A549 treated with Mapracorat at 1 μM for 4 hours (cell line): Measurements from ENCODE around the gene NAA40. TPM values are rescaled to one million over a fixed set of nuclear protein-coding genes. Genes with fewer than 3 reads are reported as not detected.

Experiments used
- total RNA-seq: library from RNA; stranded (reverse); fragments of 200-300 nt; extraction: Qiagen RNA extraction; gene quantifications from 5 replicates; pipeline ENCODE4 v1.2.3, GENCODE V29; 2022

Gene NAA40
- 12.8 to 19.1 TPM (median 16.3 TPM) in 5 replicates for total RNA-seq

DNA sequence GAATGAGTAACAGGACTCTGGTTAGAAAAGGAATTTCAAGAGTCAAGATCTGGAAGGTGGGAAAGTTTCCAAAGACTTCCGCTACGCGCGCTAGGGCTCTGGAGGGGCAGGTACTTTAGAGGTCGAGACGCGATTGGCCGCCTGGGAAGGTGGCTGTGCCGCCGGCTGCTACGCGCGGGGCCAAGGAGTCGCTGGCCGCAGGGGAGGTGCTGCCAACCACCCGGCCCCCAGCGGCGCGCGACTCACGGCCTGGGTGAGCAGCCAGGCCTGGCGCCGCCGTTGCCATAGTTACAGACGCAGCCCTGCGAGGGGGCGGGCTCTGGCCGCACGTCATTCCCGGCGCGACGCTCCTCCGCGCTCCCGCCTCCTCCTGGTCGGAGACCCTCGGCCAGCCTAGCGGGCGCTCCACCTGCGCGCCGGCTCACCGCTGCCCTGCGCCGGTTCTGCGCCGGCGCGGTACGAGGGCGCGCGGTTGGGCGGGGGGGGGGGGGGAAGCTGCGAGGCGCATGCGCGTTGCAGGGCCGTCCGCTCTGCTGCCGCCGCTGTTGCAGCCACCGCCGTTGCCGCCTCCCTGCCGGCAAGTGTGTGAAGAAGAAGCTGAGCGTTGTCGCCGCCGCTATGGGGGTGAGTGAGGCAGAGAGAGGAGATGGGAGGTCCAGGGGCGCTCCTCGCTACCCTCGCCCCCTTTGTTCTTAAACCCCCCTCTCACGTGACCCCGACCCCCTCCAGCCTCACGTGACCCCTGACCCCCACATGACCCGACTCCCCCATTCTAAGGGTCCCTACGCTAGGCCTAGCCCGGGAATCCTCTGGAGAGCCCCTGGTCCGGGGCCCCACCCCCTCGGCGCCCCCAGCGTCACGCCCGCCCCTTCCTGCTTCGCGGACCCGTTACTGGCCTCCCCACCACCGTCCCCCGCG, at the start of gene NAA40:
Gene NAA40, plus strand, starts transcription at position 524 of the 918 bp plus-strand sequence. Its CDS starts 95 bp downstream, at position 619.

DNA sequence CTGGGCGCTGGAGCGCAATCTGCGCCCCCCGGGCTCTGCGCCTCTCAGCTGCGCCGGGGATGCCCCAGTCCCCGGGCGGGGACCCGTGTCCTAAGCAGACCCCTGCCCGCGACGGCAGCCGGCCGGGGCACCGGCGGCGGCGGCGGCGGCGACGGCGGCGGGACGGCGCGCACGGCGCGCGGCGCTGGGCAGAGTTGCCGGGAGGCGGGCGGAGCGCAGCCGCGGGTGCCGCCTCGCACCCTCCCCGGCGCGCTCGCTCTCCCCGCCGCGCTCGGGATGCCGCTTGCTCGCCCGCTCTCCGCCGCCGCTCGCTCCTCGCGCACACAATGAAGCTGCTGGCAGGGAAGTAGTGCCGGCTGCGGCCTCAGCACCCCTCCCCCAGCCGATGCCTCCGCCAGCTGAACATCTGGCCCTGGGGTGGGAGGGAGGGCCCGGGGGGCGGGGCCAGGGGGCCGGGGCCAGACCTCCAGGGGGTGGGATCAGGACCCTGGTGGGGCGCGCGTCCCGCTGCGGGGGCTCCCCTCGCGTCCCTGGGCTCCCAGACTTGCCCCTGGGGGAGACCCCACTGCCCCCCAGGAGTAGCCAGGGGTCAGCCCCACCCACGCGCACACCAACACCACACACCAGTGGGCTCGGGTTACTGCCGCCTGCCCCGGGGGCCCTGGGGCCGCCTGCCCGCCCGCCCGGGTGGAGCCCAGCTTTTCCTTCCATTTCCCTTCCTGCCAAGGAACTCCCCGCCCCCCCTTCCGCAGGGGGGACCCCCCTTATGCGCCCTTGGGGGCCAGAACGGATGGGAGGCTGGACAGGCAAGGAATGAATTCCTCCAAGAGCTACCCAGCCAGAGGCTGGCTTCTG, 21.7 kb upstream of the NAA40 start, which contains the start of gene RCOR2:
Gene RCOR2, minus strand, starts transcription at position 328 of the 855 bp plus-strand sequence. CDS start 708 bp downstream, outside the sequence.

GRCh38 chr11:63974259-63975143, 35.7 kb downstream of the NAA40 start, which contains the start of gene COX8A:
Gene COX8A (plus strand): TSS chr11:63974620. CDS start chr11:63974681, 61 bp downstream.

GRCh38 chr11:63986156-63986931, 47.5 kb downstream of the NAA40 start, which contains the start of gene OTUB1:
Gene OTUB1 (plus strand): TSS chr11:63986438. CDS start chr11:63986457, 19 bp downstream.

Other genes starting within 250 kb of the NAA40 start
- 3.8 to 6.9 TPM (median 6.0 TPM) in 5 replicates for gene ZFTA, start 170.2 kb upstream of the NAA40 start, total RNA-seq
- 32.7 to 52.1 TPM (median 49.7 TPM) in 5 replicates for gene SPINDOC, start 125.5 kb upstream of the NAA40 start, total RNA-seq
- 25.1 to 28.9 TPM (median 27.7 TPM) in 5 replicates for gene MARK2, start 99.9 kb upstream of the NAA40 start, total RNA-seq
- gene RCOR2, start 21.8 kb upstream of the NAA40 start, total RNA-seq: 0.87 to 1.3 TPM (median 0.93 TPM) in 5 replicates
- 701 to 1,124 TPM (median 971 TPM) in 5 replicates for gene COX8A, start 35.6 kb downstream of the NAA40 start, total RNA-seq
- 114 to 129 TPM (median 127 TPM) in 5 replicates for gene OTUB1, start 47.4 kb downstream of the NAA40 start, total RNA-seq
- 0.03 to 0.10 TPM (median 0.06 TPM) in 4 of 5 replicates, not detected in the other for gene FLRT1, start 96.9 kb downstream of the NAA40 start, total RNA-seq
- gene MACROD1, start 227.1 kb downstream of the NAA40 start, total RNA-seq: 11.4 to 17.0 TPM (median 13.6 TPM) in 5 replicates
- gene STIP1, start 247.2 kb downstream of the NAA40 start, total RNA-seq: 221 to 250 TPM (median 241 TPM) in 5 replicates